ENCODE data around the gene SGPL1. TPM values are rescaled to one million over a fixed set of nuclear protein-coding genes. Genes with fewer than 3 reads are reported as not detected.

Gene SGPL1
- total and polyA plus RNA-seq, 2 of the 8 experiments (the other 6 are each of a cell fraction or from before 2014, with no cell fraction given): 20.5 to 51.6 TPM

DNA sequence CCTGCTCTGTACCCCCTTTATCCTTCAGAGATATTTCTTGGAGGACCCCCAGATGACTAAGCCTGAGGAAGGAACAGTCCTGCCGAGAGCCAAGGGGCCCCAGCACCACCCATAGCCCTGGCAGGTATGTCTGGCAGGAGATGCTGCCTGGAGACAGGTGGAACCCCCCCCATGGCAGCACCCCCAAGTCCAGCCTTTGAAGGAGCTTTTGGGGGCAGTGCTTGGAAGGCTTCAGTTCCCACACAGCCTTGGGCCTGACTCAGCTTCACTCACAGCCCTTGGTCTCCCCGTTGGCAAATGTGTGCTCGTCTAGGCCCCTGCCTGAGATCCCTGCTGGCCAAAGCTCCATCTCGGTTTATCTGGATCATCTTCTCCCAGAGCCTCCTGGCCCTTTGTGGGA, 95.6 kb downstream of the SGPL1 start:
- POLR2A ChIA-PET (ENCODE audit: partially characterized antibody): no interaction called here
- Histone ChIP-seq H3K9ac (replicated peaks in 1 of 4; ENCODE audit: extremely low read depth in 1 of 4, low read depth in 3 of 4, low read length in 3 of 4) (no peak overlapping the region), H3K9me3 (ENCODE audit: insufficient read depth in 2 of 2, low read depth in 1 of 2, low read length in 1 of 2) (no peaks in the 10 kb centered on the region), H2BK15ac (ENCODE audit: low read length) (no peak overlapping the region), H3K18ac (ENCODE audit: extremely low read depth, low read length) (no peak overlapping the region), H4K8ac (ENCODE audit: extremely low read depth, insufficient read depth, low read length) (no peak overlapping the region), H2BK20ac (ENCODE audit: low read length) (no peak overlapping the region), H2BK120ac (replicated peaks; ENCODE audit: low read depth, low read length) (no peak overlapping the region), H2AFZ (ENCODE audit: low read length) (no peak overlapping the region), H3K79me2 (ENCODE audit: control insufficient read depth in 1 of 2, insufficient read depth in 2 of 2, low read length in 2 of 2) (no peaks in the 10 kb centered on the region), H3K27me3 (replicated peaks in 1 of 4; ENCODE audit: control insufficient read depth in 3 of 4, extremely low read depth in 1 of 4, insufficient read depth in 3 of 4, low read length in 3 of 4) (no peaks in the 10 kb centered on the region), H3K4ac (replicated peaks; ENCODE audit: insufficient read length, low read depth, low read length) (no peak overlapping the region), H3K4me1 (replicated peaks in 1 of 4; ENCODE audit: control insufficient read depth in 3 of 4, insufficient read depth in 4 of 4, low read length in 3 of 4) (no peaks in the 10 kb centered on the region; a peak in 2 of 7 replicates), H3K4me3 (ENCODE audit: extremely low read depth in 1 of 4, insufficient read depth in 2 of 4, low read depth in 3 of 4, low read length in 4 of 4) (no peak overlapping the region), H4K20me1 (replicated peaks in 1 of 2; ENCODE audit: control insufficient read depth in 1 of 2, insufficient read depth in 2 of 2, low read length in 2 of 2) (peaks cover 0 to 2% of the 10 kb centered on the region in 2 experiments), H2BK5ac (ENCODE audit: low read depth, low read length) (no peak overlapping the region), H3K23ac (ENCODE audit: insufficient read length) (no peak overlapping the region), H3K27ac (ENCODE audit: low read depth, low read length) (no peak overlapping the region), H4K91ac (replicated peaks; ENCODE audit: insufficient read length, low read length) (no peak overlapping the region), H2BK12ac (ENCODE audit: low read depth, low read length) (no peak overlapping the region), H3K23me2 (ENCODE audit: low read depth, low read length) (peaks cover 3% of the 10 kb centered on the region; the same call in 1 of the 2 replicates), H3K36me3 (ENCODE audit: control insufficient read depth in 2 of 4, insufficient read depth in 4 of 4, low read length in 3 of 4) (no peaks in the 10 kb centered on the region), H3K79me1 (ENCODE audit: low read depth, low read length) (no peaks in the 10 kb centered on the region), H3K14ac (ENCODE audit: insufficient read length) (no peak overlapping the region), H4K5ac (ENCODE audit: insufficient read length, low read depth, low read length) (no peak overlapping the region), H3K56ac (replicated peaks; ENCODE audit: insufficient read length, low read depth, low read length) (no peak overlapping the region), H2AK5ac (ENCODE audit: low read depth, low read length) (no peak overlapping the region), H3K4me2 (ENCODE audit: insufficient read depth in 1 of 2, low read depth in 2 of 2, low read length in 2 of 2) (no peak overlapping the region)
- DNase-seq (ENCODE audit: low read depth in 1 of 2, low spot score in 2 of 2) (no peak), FAIRE-seq (no peak)
- CTCF ChIA-PET (ENCODE audit: partially characterized antibody): interaction anchor here (1.4 to 17.0 kb wide), 5 partner anchors 8 to 359 kb away, joined by 3 to 237 read pairs (median 6); partner anchors contain the start of gene UNC5B
- WGBS, 2 experiments (ENCODE audit: extremely low coverage in 1 of 2, insufficient coverage in 1 of 2, insufficient read length in 1 of 2, insufficient replicate concordance in 2 of 2, low coverage in 1 of 2, low lambda C conversion rate in 2 of 2, missing lambda C conversion rate in 1 of 2): 88% methylated on average over 4 of the region's 4 CpGs; no CpG with 5 or more reads in 1 of the 2 experiments
- TF ChIP-seq KDM4A (IDR thresholded peaks at IDR 0.05; ENCODE audit: low read depth, low read length, severe bottlenecking) (no peak), SUZ12 (IDR thresholded peaks at IDR 0.05; ENCODE audit: low read length) (no peak), SIX5 (IDR thresholded peaks at IDR 0.05; ENCODE audit: low read depth, low read length) (no peak), POU5F1 (IDR thresholded peaks at IDR 0.05; ENCODE audit: low read depth, low read length) (no peak), JUN (IDR thresholded peaks at IDR 0.05; ENCODE audit: low read depth, low read length) (no peak), POLR2A (IDR thresholded peaks at IDR 0.05; ENCODE audit: control extremely low read depth in 1 of 2, low read depth in 2 of 2, low read length in 2 of 2) (no peak), CBX8 (IDR thresholded peaks at IDR 0.05; ENCODE audit: borderline replicate concordance, low read depth, low read length) (no peak), CREB1 (IDR thresholded peaks at IDR 0.05) (no peak), SP2 (IDR thresholded peaks at IDR 0.05; ENCODE audit: low read length) (no peak), SIN3A (conservative IDR thresholded peaks at IDR 0.05 in 1 of 2, IDR thresholded peaks at IDR 0.05 in 1 of 2; ENCODE audit: low read depth in 1 of 2, low read length in 2 of 2) (no peak), BRCA1 (IDR thresholded peaks at IDR 0.05; ENCODE audit: low read depth, low read length) (no peak), TCF12 (IDR thresholded peaks at IDR 0.05; ENCODE audit: low read depth, low read length) (no peak), KDM5A (IDR thresholded peaks at IDR 0.05; ENCODE audit: low read length) (no peak)
